OCI-LY1 (cell line): Measurements from ENCODE around the gene ARHGAP20.

ENCODE experiments used
- H2AFZ ChIP-seq: fragments of 200-600 bp; sonication (generic), shearing (Covaris generic); 2 replicates; pipeline ENCODE4 v1.6.0; 2014; ENCODE audit warnings: antibody characterized with exemption, mild to moderate bottlenecking, low read length
- H3F3A ChIP-seq: fragments of 200-600 bp; sonication (generic), shearing (Covaris generic); 2 replicates; pipeline ENCODE4 v1.6.0; 2014; ENCODE audit warnings: mild to moderate bottlenecking, antibody characterized with exemption, low read length, moderate library complexity; ENCODE audit not compliant: insufficient read depth
- H3K27ac ChIP-seq: fragments of 200-600 bp; sonication (generic); 2 replicates; pipeline ENCODE4 v1.5.1; 2014; ENCODE audit warnings: low read length, mixed run types, mild to moderate bottlenecking, low read depth; ENCODE audit not compliant: poor library complexity, severe bottlenecking
- H3K27me3 ChIP-seq: fragments of 200-600 bp; sonication (generic); 2 replicates; pipeline ENCODE4 v1.6.0; 2014; ENCODE audit warnings: antibody characterized with exemption, mild to moderate bottlenecking, low read length, moderate library complexity; ENCODE audit not compliant: insufficient read depth
- H3K36me3 ChIP-seq: fragments of 200-600 bp; sonication (generic); 2 replicates; pipeline ENCODE4 v1.6.1; 2014; ENCODE audit warnings: mild to moderate bottlenecking, antibody characterized with exemption, low read length, moderate library complexity, mixed read lengths; ENCODE audit not compliant: insufficient read depth
- H3K4me1 ChIP-seq: fragments of 200-600 bp; sonication (generic); 2 replicates; pipeline ENCODE4 v1.5.1; 2014; ENCODE audit warnings: mild to moderate bottlenecking, low read length, moderate library complexity; ENCODE audit not compliant: insufficient read depth, severe bottlenecking
- H3K4me2 ChIP-seq: fragments of 200-600 bp; sonication (generic), shearing (Covaris generic); 2 replicates; pipeline ENCODE4 v1.6.1; 2014; ENCODE audit warnings: low read length
- H3K4me3 ChIP-seq: fragments of 200-600 bp; sonication (generic); 2 replicates; pipeline ENCODE4 v1.5.1; 2014; ENCODE audit warnings: low read length, low read depth, mild to moderate bottlenecking, mixed read lengths; ENCODE audit not compliant: poor library complexity, severe bottlenecking
- H3K79me2 ChIP-seq: fragments of 200-600 bp; shearing (Covaris generic); 2 replicates; pipeline ENCODE4 v1.6.1; 2016; ENCODE audit warnings: mixed run types, low read length, mixed read lengths; ENCODE audit not compliant: insufficient read depth
- H3K9ac ChIP-seq: fragments of 200-600 bp; sonication (generic), shearing (Covaris generic); 2 replicates; pipeline ENCODE4 v1.6.1; 2014; ENCODE audit warnings: mild to moderate bottlenecking, low read length, mixed read lengths
- H3K9me2 ChIP-seq: fragments of 200-600 bp; sonication (generic), shearing (Covaris generic); 2 replicates; pipeline ENCODE4 v1.6.1; 2014; ENCODE audit warnings: low read depth, mild to moderate bottlenecking, low read length, mixed read lengths
- H3K9me3 ChIP-seq: fragments of 200-600 bp; shearing (Covaris generic); 2 replicates; pipeline ENCODE4 v1.6.1; 2014; ENCODE audit warnings: low read length, mixed read lengths
- H4K20me1 ChIP-seq: fragments of 200-600 bp; sonication (generic), shearing (Covaris generic); 2 replicates; pipeline ENCODE4 v1.6.0; 2016; ENCODE audit warnings: mild to moderate bottlenecking, low read length; ENCODE audit not compliant: insufficient read depth
- CTCF ChIP-seq: fragments of 200-600 bp; sonication (generic), shearing (Covaris generic); IDR thresholded peaks from 2 replicates; pipeline ENCODE4 v1.5.1; 2017; ENCODE audit warnings: mild to moderate bottlenecking, antibody characterized with exemption, low read length, moderate library complexity, mixed read lengths
- EZH2 ChIP-seq: fragments of 200-600 bp; sonication (generic), shearing (Covaris generic); IDR thresholded peaks from 2 replicates; pipeline ENCODE4 v1.8.0; 2017; ENCODE audit warnings: borderline replicate concordance, mixed run types, mild to moderate bottlenecking, antibody characterized with exemption, low read length, moderate library complexity, mixed read lengths

Gene ARHGAP20

GRCh38 chr11:110724358-110724757, 12.1 kb upstream of the ARHGAP20 start:
- H3K4me3 ChIP-seq, result no peak overlapping the region
- H2AFZ ChIP-seq, result no peak overlapping the region
- H3K4me1 ChIP-seq, result no peaks in the 10 kb centered on the region
- no peaks in the 10 kb centered on the region for H3K9me3 ChIP-seq
- no peaks in the 10 kb centered on the region for H3F3A ChIP-seq
- no peaks in the 10 kb centered on the region for H3K36me3 ChIP-seq
- TF ChIP-seq EZH2 (no peak), CTCF (no peak)
- no peak overlapping the region for H3K4me2 ChIP-seq
- no peak overlapping the region for H3K27ac ChIP-seq
- H3K79me2 ChIP-seq, result no peaks in the 10 kb centered on the region
- peaks cover 2% of the 10 kb centered on the region; the same call in 1 of the 2 replicates for H3K9me2 ChIP-seq
- H3K27me3 ChIP-seq, result no peaks in the 10 kb centered on the region
- H3K9ac ChIP-seq, result no peak overlapping the region
- H4K20me1 ChIP-seq, result no peaks in the 10 kb centered on the region

GRCh38 chr11:110720431-110721275, 8.4 kb upstream of the ARHGAP20 start:
- Histone ChIP-seq H3K9me3 (no peaks in the 10 kb centered on the region), H3K4me2 (no peak overlapping the region), H3K4me1 (no peaks in the 10 kb centered on the region), H3K9me2 (0 out of 2 replicates have a peak, but pooled peaks cover 2% of the 10 kb centered on the region), H4K20me1 (no peaks in the 10 kb centered on the region), H3K27me3 (no peaks in the 10 kb centered on the region), H3F3A (no peaks in the 10 kb centered on the region), H2AFZ (no peak overlapping the region), H3K79me2 (no peaks in the 10 kb centered on the region), H3K9ac (no peak overlapping the region), H3K4me3 (no peak overlapping the region), H3K27ac (no peak overlapping the region), H3K36me3 (no peaks in the 10 kb centered on the region)
- TF ChIP-seq EZH2 (no peak), CTCF (no peak)

- H3K9me3 ChIP-seq, result no peaks in the 10 kb centered on the region
- H3K4me3 ChIP-seq, result no peak overlapping the region
- no peak overlapping the region for H2AFZ ChIP-seq
- peaks cover 14% of the 10 kb centered on the region for H3K4me1 ChIP-seq
- no peaks in the 10 kb centered on the region for H3F3A ChIP-seq
- H3K79me2 ChIP-seq, result no peaks in the 10 kb centered on the region
- no peaks in the 10 kb centered on the region for H3K9me2 ChIP-seq
- no peaks in the 10 kb centered on the region for H3K27me3 ChIP-seq
- no peak overlapping the region for H3K27ac ChIP-seq
- no peaks in the 10 kb centered on the region for H4K20me1 ChIP-seq
- TF ChIP-seq EZH2 (no peak), CTCF (no peak)
- no peak overlapping the region for H3K4me2 ChIP-seq
- H3K36me3 ChIP-seq, result no peaks in the 10 kb centered on the region
- no peak overlapping the region for H3K9ac ChIP-seq
Observed at GRCh38 chr11:110716361-110716760, 4.1 kb upstream of the ARHGAP20 start.
